NK-92 (cell line): ENCODE measurements around the gene MTCH1.

Experiments used
- DNase-seq: peaks from one replicate; lab custom pipeline; 2025; ENCODE audit not compliant: unreplicated experiment; lab: John Stamatoyannopoulos, UW

The MTCH1 gene, protein sequence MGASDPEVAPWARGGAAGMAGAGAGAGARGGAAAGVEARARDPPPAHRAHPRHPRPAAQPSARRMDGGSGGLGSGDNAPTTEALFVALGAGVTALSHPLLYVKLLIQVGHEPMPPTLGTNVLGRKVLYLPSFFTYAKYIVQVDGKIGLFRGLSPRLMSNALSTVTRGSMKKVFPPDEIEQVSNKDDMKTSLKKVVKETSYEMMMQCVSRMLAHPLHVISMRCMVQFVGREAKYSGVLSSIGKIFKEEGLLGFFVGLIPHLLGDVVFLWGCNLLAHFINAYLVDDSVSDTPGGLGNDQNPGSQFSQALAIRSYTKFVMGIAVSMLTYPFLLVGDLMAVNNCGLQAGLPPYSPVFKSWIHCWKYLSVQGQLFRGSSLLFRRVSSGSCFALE

GRCh38 chr6:36985808-36986703 lies at the start of gene MTCH1:
Gene MTCH1 (minus strand): TSS chr6:36986196. CDS start chr6:36986173, 23 bp downstream.
- DNase-seq: peak; percentile 23

DNA sequence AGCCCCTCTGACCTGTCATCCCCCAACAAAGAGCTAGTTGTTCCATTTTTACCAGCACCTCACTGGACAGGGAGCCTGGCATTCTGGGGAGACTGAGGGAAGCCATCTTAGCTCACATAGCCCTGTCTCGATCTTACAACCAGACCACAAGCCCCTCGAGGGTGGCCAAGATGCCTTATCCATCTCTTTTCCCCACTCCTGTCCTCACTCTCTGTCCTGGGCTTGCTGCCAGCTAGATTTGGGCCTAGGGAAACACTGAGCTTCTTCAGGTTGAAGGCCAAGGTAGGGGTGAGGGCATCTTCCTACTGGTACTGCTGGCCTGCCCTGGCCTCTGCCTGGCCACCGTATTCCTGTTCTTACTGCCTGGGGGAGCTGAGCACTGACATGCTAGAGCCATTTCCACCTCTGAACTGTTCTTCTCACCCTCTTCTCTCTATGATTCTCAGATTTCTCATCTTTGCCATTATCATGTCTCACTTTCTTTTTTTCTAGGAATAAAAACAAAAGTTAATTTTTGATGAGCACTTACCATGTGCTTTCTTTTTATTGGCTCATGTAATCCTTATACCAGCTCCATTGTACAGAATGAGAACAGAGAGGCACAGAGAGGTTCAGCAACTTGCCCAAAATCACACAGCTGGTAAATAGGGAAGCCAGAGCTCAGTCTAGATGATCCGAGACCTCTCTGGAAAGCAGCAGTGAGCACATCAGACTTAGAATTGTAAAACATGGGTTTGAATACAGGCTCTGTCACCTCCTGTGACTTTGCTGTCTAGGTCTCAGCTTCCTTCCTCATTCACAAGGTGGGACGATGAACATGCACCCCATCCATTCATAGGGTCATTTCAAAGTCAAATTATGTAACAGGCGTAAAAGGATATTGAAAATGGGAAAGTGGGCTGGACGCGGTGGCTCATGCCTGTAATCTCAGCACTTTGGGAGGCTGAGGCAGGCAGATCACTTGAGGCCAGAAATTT lies 48.1 kb upstream of the MTCH1 start:
- no peak for DNase-seq

DNA sequence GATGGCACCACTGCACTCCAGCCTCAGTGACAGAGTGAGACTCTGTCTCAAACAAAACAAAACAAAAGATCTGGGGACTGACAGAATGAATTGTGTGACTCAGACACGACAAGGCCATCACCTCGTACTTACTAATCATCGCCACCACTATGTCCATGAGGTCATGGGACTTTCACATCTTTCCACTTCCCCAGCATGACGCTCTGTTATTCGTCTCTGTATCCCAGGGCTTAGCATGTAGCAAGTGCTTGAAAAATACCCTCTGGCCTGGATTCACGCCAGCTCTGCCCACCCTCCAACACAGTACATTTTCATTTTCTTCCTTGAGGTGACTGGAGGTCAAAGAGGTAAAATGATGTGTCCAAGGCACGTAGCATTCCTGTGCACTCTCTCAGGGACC lies 47.3 kb upstream of the MTCH1 start:
- no peak for DNase-seq

DNA sequence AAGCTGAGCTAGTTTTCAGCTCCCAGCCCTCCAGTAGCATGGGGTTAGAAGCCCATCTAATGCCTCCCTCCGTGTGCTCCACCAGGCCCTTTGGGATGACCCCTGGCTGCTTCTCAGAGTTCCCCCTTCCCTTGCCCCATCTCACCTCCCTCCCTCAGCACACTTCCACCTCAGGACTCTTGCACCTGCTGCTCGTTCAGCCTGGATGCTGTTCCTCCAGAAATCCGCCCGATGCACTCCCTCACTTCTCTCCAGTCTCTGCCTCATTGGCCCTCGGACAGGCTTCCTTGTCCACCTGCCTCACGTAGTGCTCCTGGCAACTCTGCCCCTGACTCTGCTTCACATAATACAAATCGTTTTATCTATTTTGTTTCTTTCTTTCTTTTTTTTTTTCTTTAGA lies 46.2 kb upstream of the MTCH1 start:
- no peak for DNase-seq

GRCh38 chr6:37030599-37030998 lies 44.6 kb upstream of the MTCH1 start:
- DNase-seq: no peak

DNA sequence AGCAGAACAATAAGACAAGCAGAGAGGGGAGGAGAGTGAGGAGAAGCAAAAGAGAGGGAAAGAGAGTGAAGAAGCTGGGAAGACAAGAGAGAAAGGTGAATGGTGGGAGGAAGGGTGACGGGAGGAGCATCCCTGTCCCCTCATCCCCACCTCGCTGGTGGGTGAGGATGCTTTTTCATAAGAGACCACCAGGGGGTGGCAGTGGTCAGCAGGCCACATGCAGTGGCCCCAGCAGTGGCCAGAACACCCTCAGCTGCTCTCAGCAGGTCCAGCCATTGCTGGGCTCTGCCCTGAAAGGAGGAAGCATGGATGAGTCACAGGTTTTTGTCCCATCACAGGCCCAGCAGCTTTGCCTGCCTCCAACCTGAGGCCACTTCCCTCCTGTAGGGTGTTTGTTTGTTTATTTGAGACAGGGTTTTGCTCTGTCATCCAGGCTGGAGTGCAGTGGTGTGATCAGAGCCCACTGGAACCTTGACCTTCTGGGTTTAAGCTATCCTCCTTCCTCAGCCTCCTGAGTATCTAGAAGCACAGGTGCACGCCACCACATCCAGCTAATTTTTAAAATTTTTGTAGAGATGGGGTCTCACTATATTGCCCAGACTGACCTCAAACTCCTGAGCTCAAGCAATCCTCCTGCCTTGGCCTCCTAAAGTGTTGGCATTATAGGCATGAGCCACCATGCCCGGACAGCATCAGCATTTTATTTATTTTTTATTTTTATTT lies 43.4 kb upstream of the MTCH1 start:
- DNase-seq: no peak

DNA sequence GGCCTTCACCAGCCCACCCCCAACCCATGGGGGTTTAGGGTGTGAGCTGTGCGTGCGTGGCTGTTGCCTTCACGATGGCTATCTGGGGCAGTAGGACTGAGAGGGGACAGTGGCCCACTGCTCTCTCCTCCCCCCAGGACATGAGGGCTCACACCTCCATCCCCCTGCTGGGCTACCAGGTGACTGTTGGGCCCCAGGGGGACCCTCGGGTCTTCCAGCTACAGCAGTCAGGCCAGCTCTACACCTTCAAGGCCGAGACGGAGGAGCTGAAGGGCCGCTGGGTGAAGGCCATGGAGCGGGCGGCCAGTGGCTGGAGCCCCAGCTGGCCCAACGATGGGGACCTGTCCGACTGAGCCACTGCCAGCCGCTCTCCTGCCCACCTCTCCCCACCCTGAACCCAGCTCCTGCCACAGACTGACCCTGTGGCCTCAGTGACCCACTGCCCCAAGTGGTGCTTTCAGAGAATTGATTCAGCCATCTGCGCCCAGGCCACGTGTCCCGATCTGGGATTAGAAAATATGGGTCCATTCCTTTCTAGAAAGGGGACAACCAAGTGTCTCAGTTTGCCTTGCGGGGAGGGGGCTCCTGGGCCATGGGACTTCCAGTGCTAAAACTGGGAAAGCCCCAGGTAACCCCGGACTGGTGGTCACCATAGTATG lies 41.9 kb upstream of the MTCH1 start:
- DNase-seq: no peak

DNA sequence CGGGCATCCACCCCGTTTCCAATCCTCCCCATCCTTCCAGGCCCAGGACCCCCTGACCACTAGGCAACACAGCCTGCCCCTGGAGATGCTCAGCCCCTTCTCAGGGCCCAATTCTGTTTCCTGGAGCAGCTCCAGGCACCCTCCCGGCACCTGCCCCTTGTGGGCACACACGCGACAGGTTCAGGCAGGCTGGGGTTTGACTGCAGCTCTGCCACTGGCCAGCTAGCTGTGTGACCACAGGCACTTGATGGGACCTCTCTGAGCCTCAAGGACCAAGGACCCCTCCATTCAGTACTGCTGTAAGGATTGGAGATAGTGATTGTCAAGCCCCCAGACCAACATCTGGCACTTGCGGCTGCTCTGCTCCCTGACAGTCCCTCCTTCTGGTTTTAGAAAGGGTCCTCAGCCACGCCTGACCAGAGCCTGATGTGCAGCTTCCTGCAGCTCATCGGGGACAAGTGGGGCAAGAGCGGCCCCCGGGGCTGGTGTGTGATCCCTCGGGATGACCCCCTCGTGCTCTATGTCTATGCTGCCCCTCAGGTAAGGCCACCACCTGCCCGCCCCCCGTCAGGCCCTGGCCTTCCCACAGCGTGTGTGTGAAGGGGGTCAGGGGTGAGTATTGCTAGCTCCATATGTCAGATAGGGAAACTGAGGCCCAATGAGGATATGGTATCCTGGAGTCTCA lies 41.2 kb upstream of the MTCH1 start:
- no peak for DNase-seq

DNA sequence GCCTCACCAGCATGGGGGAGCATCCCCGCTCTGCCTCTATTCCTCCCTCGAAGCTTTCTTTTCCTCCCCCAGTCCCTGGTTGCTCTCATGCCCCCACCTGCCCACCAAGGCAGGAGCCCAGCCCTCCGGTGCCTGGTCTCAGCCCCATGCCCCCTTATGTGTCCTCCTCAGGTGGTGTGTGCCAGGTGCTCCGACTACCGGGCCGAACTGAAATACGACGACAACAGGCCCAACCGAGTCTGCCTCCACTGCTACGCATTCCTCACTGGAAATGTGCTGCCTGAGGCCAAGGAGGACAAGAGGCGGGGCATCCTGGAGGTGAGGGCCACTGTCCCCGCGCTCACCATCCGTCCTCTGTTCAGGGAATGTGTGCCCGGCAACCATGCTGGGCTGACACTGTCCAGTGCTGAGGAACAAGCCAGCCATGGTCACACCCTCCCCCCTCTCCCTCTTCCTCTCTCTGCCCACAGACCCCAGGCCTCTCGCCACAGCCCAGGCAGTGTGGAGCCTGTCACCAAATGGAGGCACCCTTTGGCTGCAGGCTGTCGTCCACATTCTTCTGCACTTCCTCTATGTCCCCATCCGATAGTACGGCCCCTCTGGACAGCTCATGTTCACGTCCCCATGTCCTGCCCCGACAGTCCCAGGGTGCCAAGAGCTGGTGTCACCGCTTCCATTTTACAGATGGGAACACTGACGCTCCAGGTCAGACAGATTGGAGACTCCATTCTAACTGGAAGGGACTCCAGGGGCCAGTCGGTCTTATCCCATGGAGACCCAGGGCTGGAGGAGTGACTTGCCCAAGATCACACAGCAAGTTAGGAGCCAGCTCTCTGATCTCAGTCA lies 39.8 kb upstream of the MTCH1 start:
- no peak for DNase-seq

DNA sequence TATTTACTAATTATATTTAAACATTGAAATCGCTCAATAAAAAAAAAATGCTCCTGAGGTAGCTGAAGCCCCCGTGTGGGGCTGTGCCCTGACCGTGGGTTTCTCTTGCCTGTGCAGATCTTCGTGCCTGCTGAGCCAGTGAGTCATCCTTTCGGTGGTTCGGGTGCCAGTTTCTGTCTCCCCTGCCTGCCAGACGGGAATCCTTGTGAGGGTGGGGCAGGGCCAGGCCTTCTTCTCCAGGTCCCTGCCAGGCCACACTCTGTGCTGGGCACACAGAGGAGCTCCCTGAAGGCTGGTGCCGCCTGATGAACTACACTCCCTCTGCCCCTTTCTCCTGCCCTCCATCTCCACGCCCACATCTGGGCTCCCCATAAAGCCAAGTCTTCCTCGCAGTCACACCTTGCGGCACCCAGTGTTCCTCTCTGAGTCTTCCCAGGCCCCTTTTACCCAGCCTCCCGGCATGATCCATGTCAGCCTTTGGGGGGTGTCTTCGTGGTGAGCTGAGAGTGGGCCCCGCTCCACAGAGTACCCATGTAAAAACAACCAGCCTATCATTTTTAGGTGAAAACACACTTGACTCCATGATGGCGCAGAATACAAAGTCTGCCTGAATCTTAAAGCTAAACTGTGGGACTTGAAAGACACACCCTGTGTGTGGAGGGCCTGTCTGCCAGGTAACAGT lies 38.8 kb upstream of the MTCH1 start:
- no peak for DNase-seq

GRCh38 chr6:37022135-37022863 lies 36.3 kb upstream of the MTCH1 start:
- DNase-seq: no peak

DNA sequence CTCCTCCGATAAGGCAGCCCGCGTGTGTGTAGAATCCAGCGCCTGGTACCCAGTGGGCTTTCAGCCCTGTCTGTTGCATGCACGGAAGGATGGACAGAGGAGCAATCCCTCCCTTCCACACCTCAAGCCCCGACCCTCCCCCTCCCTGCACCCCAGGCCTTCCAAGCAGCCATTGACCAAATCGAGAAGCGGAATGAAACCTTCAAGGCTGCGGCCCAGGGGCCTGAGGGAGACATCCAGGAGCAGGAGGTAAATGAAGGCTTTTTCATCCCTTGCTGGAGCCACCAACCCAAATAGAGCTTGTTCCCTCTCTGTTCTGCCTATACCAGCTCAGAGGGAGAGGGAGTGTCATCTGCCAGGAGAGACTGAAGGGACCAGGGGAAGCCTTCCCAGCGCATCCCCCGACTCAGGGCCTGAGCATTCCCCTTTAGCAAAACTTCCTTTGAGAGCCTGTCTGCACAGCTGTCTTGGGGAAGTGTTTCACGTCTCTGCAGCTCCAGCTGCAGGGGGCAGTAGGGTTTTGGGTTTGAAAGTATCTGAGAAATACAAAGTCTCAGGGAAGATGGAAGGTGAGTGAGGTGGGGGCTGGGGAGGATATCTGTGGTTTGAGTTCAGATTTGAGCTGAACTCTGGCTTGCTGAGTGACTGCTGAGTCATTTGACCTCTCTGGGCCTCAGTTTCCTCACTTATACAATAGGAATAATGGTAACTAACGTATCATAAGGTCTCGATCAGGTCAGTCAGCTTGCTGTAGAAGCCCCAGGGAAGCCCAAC lies 35.5 kb upstream of the MTCH1 start:
- no peak for DNase-seq

- DNase-seq: no peak
Observed at GRCh38 chr6:37020812-37021211, 34.8 kb upstream of the MTCH1 start.

GRCh38 chr6:37020381-37020780 lies 34.4 kb upstream of the MTCH1 start:
- no peak for DNase-seq

- DNase-seq: no peak
Observed at GRCh38 chr6:37019065-37019450, 33.1 kb upstream of the MTCH1 start.
